Measurements from ENCODE around the gene FOXJ3. TPM values are rescaled to one million over a fixed set of nuclear protein-coding genes. Genes with fewer than 3 reads are reported as not detected.

The FOXJ3 gene
- total RNA-seq, 2 experiments from 2014 or later, result 43.1 to 44.0 TPM

- intact Hi-C loops (cut with micrococcal nuclease), result no loop called here
- CTCF ChIA-PET, result no interaction called here
- TF ChIP-seq, protein P1, sequence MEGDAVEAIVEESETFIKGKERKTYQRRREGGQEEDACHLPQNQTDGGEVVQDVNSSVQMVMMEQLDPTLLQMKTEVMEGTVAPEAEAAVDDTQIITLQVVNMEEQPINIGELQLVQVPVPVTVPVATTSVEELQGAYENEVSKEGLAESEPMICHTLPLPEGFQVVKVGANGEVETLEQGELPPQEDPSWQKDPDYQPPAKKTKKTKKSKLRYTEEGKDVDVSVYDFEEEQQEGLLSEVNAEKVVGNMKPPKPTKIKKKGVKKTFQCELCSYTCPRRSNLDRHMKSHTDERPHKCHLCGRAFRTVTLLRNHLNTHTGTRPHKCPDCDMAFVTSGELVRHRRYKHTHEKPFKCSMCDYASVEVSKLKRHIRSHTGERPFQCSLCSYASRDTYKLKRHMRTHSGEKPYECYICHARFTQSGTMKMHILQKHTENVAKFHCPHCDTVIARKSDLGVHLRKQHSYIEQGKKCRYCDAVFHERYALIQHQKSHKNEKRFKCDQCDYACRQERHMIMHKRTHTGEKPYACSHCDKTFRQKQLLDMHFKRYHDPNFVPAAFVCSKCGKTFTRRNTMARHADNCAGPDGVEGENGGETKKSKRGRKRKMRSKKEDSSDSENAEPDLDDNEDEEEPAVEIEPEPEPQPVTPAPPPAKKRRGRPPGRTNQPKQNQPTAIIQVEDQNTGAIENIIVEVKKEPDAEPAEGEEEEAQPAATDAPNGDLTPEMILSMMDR (IDR thresholded peaks at IDR 0.05), result no peak
- Mint-ChIP-seq H3K36me3 (ENCODE audit: low read depth) (no peaks in the 10 kb centered on the region), H3K4me1 (ENCODE audit: low read depth) (no peaks in the 10 kb centered on the region), H3K9me3 (no peaks in the 10 kb centered on the region), H3K27ac (no peak overlapping the region), H3K4me3 (no peak overlapping the region), H3K27me3 (peaks cover 14% of the 10 kb centered on the region)
- DNase-seq, result no peak
- ATAC-seq, result no peak
- POLR2A ChIA-PET, result no interaction called here
These were observed 13.5 kb upstream of the FOXJ3 start for GRCh38 chr1:42348498-42348897.

DNA sequence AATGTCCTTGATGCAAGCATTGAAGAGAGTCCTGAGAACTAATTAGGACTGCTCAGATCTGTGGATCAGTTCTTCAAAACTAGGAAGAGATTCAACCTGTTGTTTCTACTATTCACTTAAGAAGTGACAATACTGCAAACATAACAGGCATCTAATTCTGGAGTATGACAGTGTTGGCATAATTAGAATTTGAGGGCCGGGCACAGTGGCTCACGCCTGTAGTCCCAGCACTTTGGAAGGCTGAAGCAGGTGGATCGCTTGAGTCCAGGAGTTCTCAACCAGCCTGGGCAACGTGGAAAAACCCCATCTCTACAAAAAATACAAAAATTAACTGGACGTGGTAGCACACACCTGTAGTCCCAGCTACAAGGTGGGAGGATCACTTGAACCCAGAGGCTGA, 8.0 kb upstream of the FOXJ3 start:
- peaks cover 1% of the 10 kb centered on the region for H3K27me3 Mint-ChIP-seq
- H3K36me3 Mint-ChIP-seq (ENCODE audit: low read depth), result no peaks in the 10 kb centered on the region
- TF ChIP-seq, protein P1 (IDR thresholded peaks at IDR 0.05), result no peak
- CTCF ChIA-PET, result no interaction called here
- ATAC-seq, result no peak
- no peaks in the 10 kb centered on the region for H3K4me1 Mint-ChIP-seq (ENCODE audit: low read depth)
- no peak for DNase-seq
- no peaks in the 10 kb centered on the region for H3K9me3 Mint-ChIP-seq
- H3K27ac Mint-ChIP-seq, result no peak overlapping the region
- intact Hi-C loops (cut with micrococcal nuclease), result no loop called here
- POLR2A ChIA-PET, result no interaction called here
- H3K4me3 Mint-ChIP-seq, result no peak overlapping the region

DNA sequence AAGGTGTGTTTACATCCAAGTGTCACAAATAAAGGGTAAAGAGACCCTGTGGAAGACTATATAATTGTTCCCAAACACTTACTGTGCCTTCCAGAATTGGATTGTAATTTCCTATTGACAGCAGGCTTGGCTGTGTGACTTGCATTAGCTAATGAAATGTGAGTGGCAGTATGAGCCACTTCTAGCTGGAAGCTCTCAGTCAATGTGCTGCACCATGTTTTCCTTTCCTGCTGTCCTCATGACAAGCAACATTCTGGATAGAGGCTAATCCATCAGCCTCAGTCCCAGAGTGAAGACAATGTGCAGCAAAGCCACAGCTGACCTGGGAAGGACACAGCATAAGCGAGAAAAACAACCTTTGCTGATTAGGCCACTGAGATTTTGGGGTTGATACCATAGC, 5.9 kb upstream of the FOXJ3 start:
- H3K9me3 Mint-ChIP-seq, result no peaks in the 10 kb centered on the region
- H3K4me1 Mint-ChIP-seq (ENCODE audit: low read depth), result peaks cover 11% of the 10 kb centered on the region
- H3K27me3 Mint-ChIP-seq, result no peaks in the 10 kb centered on the region
- TF ChIP-seq, protein P1 (IDR thresholded peaks at IDR 0.05), result no peak
- intact Hi-C loops (cut with micrococcal nuclease), result no loop called here
- no peak for ATAC-seq
- H3K36me3 Mint-ChIP-seq (ENCODE audit: low read depth), result no peaks in the 10 kb centered on the region
- POLR2A ChIA-PET, result no interaction called here
- no peak overlapping the region for H3K27ac Mint-ChIP-seq
- no peak overlapping the region for H3K4me3 Mint-ChIP-seq
- no peak for DNase-seq
- CTCF ChIA-PET, result interaction anchor here (3.8 kb wide), 1 partner anchor 167 kb away, joined by 8 read pairs; no protein-coding TSS in a partner anchor

GRCh38 chr1:42340093-42340492, 5.1 kb upstream of the FOXJ3 start:
- H3K4me1 Mint-ChIP-seq (ENCODE audit: low read depth), result peaks cover 13% of the 10 kb centered on the region
- CTCF ChIA-PET, result interaction anchor here (1.0 to 3.8 kb wide), 2 partner anchors 9 to 166 kb away, joined by 3 to 8 read pairs; no protein-coding TSS in a partner anchor
- H3K27ac Mint-ChIP-seq, result no peak overlapping the region
- POLR2A ChIA-PET, result no interaction called here
- no peaks in the 10 kb centered on the region for H3K9me3 Mint-ChIP-seq
- intact Hi-C loops (cut with micrococcal nuclease), result no loop called here
- H3K36me3 Mint-ChIP-seq (ENCODE audit: low read depth), result no peaks in the 10 kb centered on the region
- no peaks in the 10 kb centered on the region for H3K27me3 Mint-ChIP-seq
- no peak for ATAC-seq
- TF ChIP-seq, protein P1 (IDR thresholded peaks at IDR 0.05), result no peak
- DNase-seq, result no peak
- no peak overlapping the region for H3K4me3 Mint-ChIP-seq

DNA sequence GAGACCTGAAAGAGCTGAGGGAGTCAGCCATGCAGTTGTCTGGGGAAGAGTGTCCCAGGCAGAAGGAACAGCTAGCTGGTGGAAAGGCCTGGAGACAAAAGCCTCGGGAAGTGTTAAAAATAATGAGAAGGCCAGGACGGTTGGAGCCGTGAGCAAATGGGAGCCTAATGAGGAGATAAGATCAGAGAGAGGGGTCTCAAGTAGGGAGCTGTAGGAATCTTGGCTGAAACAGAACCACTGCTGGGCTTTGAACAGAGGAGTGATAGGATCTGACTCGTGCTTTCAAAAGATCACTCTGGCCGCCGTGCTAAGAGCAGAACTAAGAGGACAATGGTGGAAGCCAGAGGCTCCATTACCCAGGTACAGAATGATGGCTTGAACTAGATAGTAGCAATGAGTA, 1.9 kb upstream of the FOXJ3 start:
- CTCF ChIA-PET, result interaction anchor here (0.9 to 3.8 kb wide), 3 partner anchors 120 to 163 kb away, joined by 3 to 8 read pairs (median 3); no protein-coding TSS in a partner anchor
- DNase-seq, result no peak

More for the DNA sequence above, 1.9 kb upstream of the FOXJ3 start:
- TF ChIP-seq, protein P1 (IDR thresholded peaks at IDR 0.05), result no peak
- POLR2A ChIA-PET, result interaction anchor here (1.3 kb wide), 1 partner anchor 21 kb away, joined by 3 read pairs; no protein-coding TSS in a partner anchor
- Mint-ChIP-seq H3K9me3 (no peaks in the 10 kb centered on the region), H3K4me3 (no peak overlapping the region), H3K27ac (no peak overlapping the region), H3K4me1 (ENCODE audit: low read depth) (peaks cover 32% of the 10 kb centered on the region), H3K27me3 (no peaks in the 10 kb centered on the region), H3K36me3 (ENCODE audit: low read depth) (peaks cover 3% of the 10 kb centered on the region)
- ATAC-seq, result no peak
- intact Hi-C loops (cut with micrococcal nuclease), result no loop called here
